Measurements from ENCODE around the gene POU3F3.

POU3F3 gene

DNA sequence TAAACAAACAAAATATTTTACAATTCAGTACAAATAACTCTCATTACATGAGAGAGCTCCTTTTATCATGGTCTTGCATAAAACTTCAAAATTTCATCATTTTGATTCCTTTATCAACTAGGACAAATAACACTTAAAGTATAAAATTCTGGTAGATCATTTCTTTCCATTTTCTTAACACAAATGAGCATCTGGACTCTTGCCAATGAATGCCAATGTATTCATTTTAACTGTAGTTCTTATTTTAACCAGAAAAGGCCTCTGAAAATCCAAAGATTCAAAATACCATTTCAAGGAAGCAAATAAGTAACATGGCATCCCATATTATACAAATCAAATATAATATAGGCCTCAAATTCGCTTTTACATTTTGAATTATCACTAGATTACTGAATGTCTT lies 13.8 kb upstream of the POU3F3 start:
- Histone ChIP-seq H3K9me2 (replicated peaks; ENCODE audit: low read depth, low read length) (no peaks in the 10 kb centered on the region), H3K4me1 (ENCODE audit: insufficient read depth, low read length, poor library complexity, severe bottlenecking) (no peaks in the 10 kb centered on the region), H3F3A (ENCODE audit: low read depth) (no peaks in the 10 kb centered on the region), H3K4me2 (ENCODE audit: low read depth, low read length, poor library complexity, severe bottlenecking) (no peak overlapping the region), H3K4me3 (ENCODE audit: low read length, poor library complexity, severe bottlenecking) (no peak overlapping the region), H3K9me3 (ENCODE audit: insufficient read depth, low read depth, low read length) (no peaks in the 10 kb centered on the region), H3K9ac (ENCODE audit: low read depth, low read length, poor library complexity, severe bottlenecking) (no peak overlapping the region), H2AFZ (ENCODE audit: low read length) (no peak overlapping the region), H4K20me1 (ENCODE audit: insufficient read depth, low read length, poor library complexity, severe bottlenecking) (no peaks in the 10 kb centered on the region), H3K79me2 (ENCODE audit: insufficient read depth, low read length) (no peaks in the 10 kb centered on the region), H3K36me3 (ENCODE audit: insufficient read depth, low read length) (no peaks in the 10 kb centered on the region), H3K27me3 (ENCODE audit: insufficient read depth, low read length, poor library complexity, severe bottlenecking) (no peaks in the 10 kb centered on the region)
- no peak for TF ChIP-seq EZH2phosphoT487 (IDR thresholded peaks at IDR 0.05; ENCODE audit: borderline replicate concordance)
- TF ChIP-seq, protein P1, sequence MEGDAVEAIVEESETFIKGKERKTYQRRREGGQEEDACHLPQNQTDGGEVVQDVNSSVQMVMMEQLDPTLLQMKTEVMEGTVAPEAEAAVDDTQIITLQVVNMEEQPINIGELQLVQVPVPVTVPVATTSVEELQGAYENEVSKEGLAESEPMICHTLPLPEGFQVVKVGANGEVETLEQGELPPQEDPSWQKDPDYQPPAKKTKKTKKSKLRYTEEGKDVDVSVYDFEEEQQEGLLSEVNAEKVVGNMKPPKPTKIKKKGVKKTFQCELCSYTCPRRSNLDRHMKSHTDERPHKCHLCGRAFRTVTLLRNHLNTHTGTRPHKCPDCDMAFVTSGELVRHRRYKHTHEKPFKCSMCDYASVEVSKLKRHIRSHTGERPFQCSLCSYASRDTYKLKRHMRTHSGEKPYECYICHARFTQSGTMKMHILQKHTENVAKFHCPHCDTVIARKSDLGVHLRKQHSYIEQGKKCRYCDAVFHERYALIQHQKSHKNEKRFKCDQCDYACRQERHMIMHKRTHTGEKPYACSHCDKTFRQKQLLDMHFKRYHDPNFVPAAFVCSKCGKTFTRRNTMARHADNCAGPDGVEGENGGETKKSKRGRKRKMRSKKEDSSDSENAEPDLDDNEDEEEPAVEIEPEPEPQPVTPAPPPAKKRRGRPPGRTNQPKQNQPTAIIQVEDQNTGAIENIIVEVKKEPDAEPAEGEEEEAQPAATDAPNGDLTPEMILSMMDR (conservative IDR thresholded peaks at IDR 0.05; ENCODE audit: low read length): no peak

DNA sequence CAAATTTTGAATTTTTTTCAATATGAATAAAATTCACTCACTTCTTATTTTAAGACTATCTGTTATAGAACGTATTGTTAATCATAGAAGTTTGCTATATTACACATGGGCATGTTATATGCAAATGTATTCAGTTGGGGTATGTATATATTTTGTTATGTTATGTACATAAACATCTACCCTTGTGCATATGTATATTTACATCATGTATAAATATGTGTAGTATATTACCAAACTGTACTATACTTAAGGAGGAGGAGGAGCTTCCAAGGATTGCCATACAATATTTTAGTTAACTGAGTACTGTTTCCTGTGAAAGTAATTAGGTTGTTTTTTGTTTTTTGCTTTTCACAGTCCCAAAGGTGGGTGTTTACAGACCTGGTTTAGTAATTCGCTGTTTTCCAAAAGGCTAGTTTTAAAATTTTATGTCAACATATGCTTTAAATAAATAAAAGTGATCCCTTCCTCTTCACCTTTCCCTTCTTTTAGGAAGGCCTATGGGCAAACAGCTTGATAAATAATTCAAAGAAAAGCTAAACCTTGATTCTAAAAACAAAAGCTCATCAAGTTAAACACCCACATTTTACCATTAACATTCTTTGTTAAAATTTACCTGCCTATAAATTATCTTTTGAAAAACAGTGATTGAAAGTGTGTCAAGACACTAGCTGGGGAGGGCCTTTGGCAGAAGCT lies 12.9 kb upstream of the POU3F3 start:
- no peak overlapping the region for H3K4me2 ChIP-seq (ENCODE audit: low read depth, low read length, poor library complexity, severe bottlenecking)
- no peaks in the 10 kb centered on the region for H3K36me3 ChIP-seq (ENCODE audit: insufficient read depth, low read length)
- H3F3A ChIP-seq (ENCODE audit: low read depth): no peaks in the 10 kb centered on the region
- no peaks in the 10 kb centered on the region for H3K27me3 ChIP-seq (ENCODE audit: insufficient read depth, low read length, poor library complexity, severe bottlenecking)
- no peaks in the 10 kb centered on the region for H3K9me2 ChIP-seq (replicated peaks; ENCODE audit: low read depth, low read length)
- no peak for TF ChIP-seq EZH2phosphoT487 (IDR thresholded peaks at IDR 0.05; ENCODE audit: borderline replicate concordance)
- TF ChIP-seq, protein P1 (conservative IDR thresholded peaks at IDR 0.05; ENCODE audit: low read length): no peak
- no peak overlapping the region for H3K9ac ChIP-seq (ENCODE audit: low read depth, low read length, poor library complexity, severe bottlenecking)
- H3K4me3 ChIP-seq (ENCODE audit: low read length, poor library complexity, severe bottlenecking): no peak overlapping the region
- no peaks in the 10 kb centered on the region for H3K9me3 ChIP-seq (ENCODE audit: insufficient read depth, low read depth, low read length)
- H3K79me2 ChIP-seq (ENCODE audit: insufficient read depth, low read length): no peaks in the 10 kb centered on the region
- no peaks in the 10 kb centered on the region for H3K4me1 ChIP-seq (ENCODE audit: insufficient read depth, low read length, poor library complexity, severe bottlenecking)
- H4K20me1 ChIP-seq (ENCODE audit: insufficient read depth, low read length, poor library complexity, severe bottlenecking): no peaks in the 10 kb centered on the region
- H2AFZ ChIP-seq (ENCODE audit: low read length): no peak overlapping the region

DNA sequence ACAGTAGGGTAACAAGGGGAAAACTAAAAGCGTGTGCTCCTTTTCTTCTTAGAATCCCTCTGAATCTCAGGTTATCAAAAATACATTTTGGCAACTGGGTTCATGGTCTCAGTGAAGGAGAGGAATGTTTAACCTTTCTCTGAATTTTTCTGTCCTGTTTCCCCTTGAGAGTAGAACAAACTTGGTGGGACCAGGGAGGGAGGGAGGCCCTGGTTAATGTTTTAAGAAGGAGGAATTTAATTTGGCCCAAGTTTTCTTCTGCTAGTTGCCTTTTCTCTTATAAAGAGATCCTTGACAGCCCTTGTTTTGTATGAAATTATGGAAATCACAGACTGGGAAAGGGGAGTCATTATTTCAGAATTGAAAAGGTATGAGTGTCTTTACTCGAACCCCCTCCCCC lies 12.2 kb upstream of the POU3F3 start:
- Histone ChIP-seq H3K36me3 (ENCODE audit: insufficient read depth, low read length) (no peaks in the 10 kb centered on the region), H3K9me3 (ENCODE audit: insufficient read depth, low read depth, low read length) (no peaks in the 10 kb centered on the region), H3K9me2 (replicated peaks; ENCODE audit: low read depth, low read length) (no peaks in the 10 kb centered on the region), H3F3A (ENCODE audit: low read depth) (no peaks in the 10 kb centered on the region), H3K27me3 (ENCODE audit: insufficient read depth, low read length, poor library complexity, severe bottlenecking) (no peaks in the 10 kb centered on the region), H3K4me2 (ENCODE audit: low read depth, low read length, poor library complexity, severe bottlenecking) (no peak overlapping the region), H3K4me3 (ENCODE audit: low read length, poor library complexity, severe bottlenecking) (no peak overlapping the region), H4K20me1 (ENCODE audit: insufficient read depth, low read length, poor library complexity, severe bottlenecking) (no peaks in the 10 kb centered on the region), H3K79me2 (ENCODE audit: insufficient read depth, low read length) (no peaks in the 10 kb centered on the region), H2AFZ (ENCODE audit: low read length) (no peak overlapping the region), H3K9ac (ENCODE audit: low read depth, low read length, poor library complexity, severe bottlenecking) (no peak overlapping the region), H3K4me1 (ENCODE audit: insufficient read depth, low read length, poor library complexity, severe bottlenecking) (no peaks in the 10 kb centered on the region)
- TF ChIP-seq EZH2phosphoT487 (IDR thresholded peaks at IDR 0.05; ENCODE audit: borderline replicate concordance): no peak
- TF ChIP-seq, protein P1 (conservative IDR thresholded peaks at IDR 0.05; ENCODE audit: low read length): no peak
